IMR-90 (cell line): ENCODE measurements around the gene DDX41. TPM values are rescaled to one million over a fixed set of nuclear protein-coding genes. Genes with fewer than 3 reads are reported as not detected.

Experiments
- ATAC-seq: fragments of 200-7000 bp; cut with Tn5 transposase; 2 replicates; pipeline ENCODE4 v1.9.1; 2020; ENCODE audit warnings: low read depth, mild to moderate bottlenecking, moderate library complexity
- BruUV-seq: library from RNA; stranded (reverse); fragments of 400-500 nt; replicated peaks from 2 replicates; lab custom pipeline; 2021; lab: Mats Ljungman, UMichigan
- CTCF ChIA-PET: fragments of 300-600 bp; formaldehyde crosslinking; extraction: SDS; loops from one replicate; lab custom pipeline; 2021; ENCODE audit warnings: antibody characterized with exemption; lab: Yijun Ruan, JAX
- POLR2A ChIA-PET: fragments of 300-600 bp; sonication (Branson Sonifier 250); formaldehyde crosslinking; loops from one replicate; lab custom pipeline; 2022; ENCODE audit warnings: antibody characterized with exemption; ENCODE audit not compliant: unreplicated experiment; lab: Charles Lee
- DNase-seq: peaks from one replicate; pipeline ENCODE4 v3.0.0; 2013
- H2AFZ ChIP-seq: replicated peaks from 2 replicates; pipeline ENCODE3; 2013; ENCODE audit warnings: low read length, mild to moderate bottlenecking; ENCODE audit not compliant: poor library complexity
- H2AK5ac ChIP-seq: 2 replicates; pipeline ENCODE4 v1.6.1; 2013; ENCODE audit warnings: low read depth, low read length, inconsistent platforms
- H2AK9ac ChIP-seq: replicated peaks from 2 replicates; pipeline ENCODE3; 2013; ENCODE audit warnings: mild to moderate bottlenecking, low read depth, low read length, moderate library complexity; ENCODE audit not compliant: poor library complexity
- H2BK120ac ChIP-seq: 2 replicates; pipeline ENCODE4 v1.6.1; 2013; ENCODE audit warnings: low read depth, low read length, inconsistent platforms
- H2BK15ac ChIP-seq: 3 replicates; pipeline ENCODE4 v1.6.1; 2013; ENCODE audit warnings: low read depth, low read length, inconsistent platforms
- H2BK20ac ChIP-seq: 2 replicates; pipeline ENCODE4 v1.6.1; 2013; ENCODE audit warnings: low read depth, mild to moderate bottlenecking, inconsistent platforms, low read length, moderate library complexity
- H2BK5ac ChIP-seq: 2 replicates; pipeline ENCODE4 v1.6.1; 2013; ENCODE audit warnings: mild to moderate bottlenecking, low read depth, low read length, inconsistent platforms; ENCODE audit not compliant: poor library complexity, severe bottlenecking
- H3K14ac ChIP-seq: replicated peaks from 2 replicates; pipeline ENCODE4 v1.6.1; 2013; ENCODE audit warnings: low read depth, low read length, inconsistent platforms
- H3K18ac ChIP-seq: 2 replicates; pipeline ENCODE4 v1.6.1; 2013; ENCODE audit warnings: low read depth, low read length, control low read depth
- H3K23ac ChIP-seq: 2 replicates; pipeline ENCODE4 v1.6.1; 2013; ENCODE audit warnings: low read depth, low read length, inconsistent platforms
- H3K27ac ChIP-seq: 2 replicates; pipeline ENCODE4 v1.5.1; 2013; ENCODE audit warnings: mild to moderate bottlenecking, control low read depth, low read length; ENCODE audit not compliant: insufficient read depth
- H3K27me3 ChIP-seq: 2 replicates; pipeline ENCODE4 v1.6.1; 2013; ENCODE audit warnings: low read length; ENCODE audit not compliant: control insufficient read depth, insufficient read depth
- H3K36me3 ChIP-seq: 2 replicates; pipeline ENCODE4 v1.6.1; 2013; ENCODE audit warnings: low read length, mixed read lengths; ENCODE audit not compliant: control insufficient read depth, insufficient read depth
- H3K4ac ChIP-seq: 2 replicates; pipeline ENCODE4 v1.6.1; 2013; ENCODE audit warnings: low read depth, low read length, inconsistent platforms
- H3K4me1 ChIP-seq: 2 replicates; pipeline ENCODE4 v1.6.1; 2013; ENCODE audit warnings: low read length, mixed read lengths; ENCODE audit not compliant: control insufficient read depth, insufficient read depth
- H3K4me2 ChIP-seq: 2 replicates; pipeline ENCODE4 v1.6.1; 2013; ENCODE audit warnings: low read depth, mild to moderate bottlenecking, control low read depth, low read length, moderate library complexity
- H3K4me3 ChIP-seq: 2 replicates; pipeline ENCODE4 v1.5.1; 2013; ENCODE audit warnings: low read depth, mild to moderate bottlenecking, control low read depth, low read length, moderate library complexity; ENCODE audit not compliant: insufficient read depth
- H3K56ac ChIP-seq: 2 replicates; pipeline ENCODE4 v1.6.1; 2013; ENCODE audit warnings: low read length, inconsistent platforms; ENCODE audit not compliant: insufficient read depth; ENCODE audit errors: extremely low read depth
- H3K79me1 ChIP-seq, 2 experiments: 2 replicates each; pipeline ENCODE4 v1.6.1; 2013; ENCODE audit warnings: low read length in 2 of 2, inconsistent platforms in 1 of 2, low read depth in 1 of 2
- H3K9ac ChIP-seq: 2 replicates; pipeline ENCODE4 v1.6.1; 2013; ENCODE audit warnings: low read depth, low read length, control low read depth
- H3K9me1 ChIP-seq: 2 replicates; pipeline ENCODE4 v1.6.1; 2013; ENCODE audit warnings: low read length, inconsistent platforms; ENCODE audit not compliant: insufficient read depth
- H3K9me3 ChIP-seq: 2 replicates; pipeline ENCODE4 v1.6.1; 2013; ENCODE audit warnings: low read length; ENCODE audit not compliant: control insufficient read depth, insufficient read depth
- H4K20me1 ChIP-seq: 2 replicates; pipeline ENCODE4 v1.6.1; 2013; ENCODE audit warnings: low read length, inconsistent platforms; ENCODE audit not compliant: insufficient read depth
- H4K5ac ChIP-seq: 2 replicates; pipeline ENCODE4 v1.6.1; 2013; ENCODE audit warnings: mild to moderate bottlenecking, low read depth, low read length, control low read depth
- H4K8ac ChIP-seq, 2 experiments: 2 replicates each; pipeline ENCODE4 v1.6.1; 2013; ENCODE audit warnings: low read depth in 2 of 2, low read length in 2 of 2, control low read depth in 1 of 2, inconsistent platforms in 1 of 2
- H4K91ac ChIP-seq: 2 replicates; pipeline ENCODE4 v1.6.1; 2013; ENCODE audit warnings: low read depth, low read length, inconsistent platforms; ENCODE audit not compliant: insufficient read depth
- MAFK ChIP-seq: IDR thresholded peaks from 2 replicates; pipeline ENCODE4 v1.6.1; 2012; ENCODE audit warnings: low read depth, low read length, improper control_type of control experiment
- MXI1 ChIP-seq: IDR thresholded peaks from 2 replicates; pipeline ENCODE4 v1.6.1; 2012; ENCODE audit warnings: low read depth, mild to moderate bottlenecking, low read length, moderate library complexity, borderline replicate concordance
- NFE2L2 ChIP-seq: fragments of 150-350 bp; IDR thresholded peaks from 2 replicates; pipeline ENCODE4 v1.6.1; 2016; ENCODE audit warnings: low read depth, mild to moderate bottlenecking, low read length
- POLR2A ChIP-seq: IDR thresholded peaks from 2 replicates; pipeline ENCODE4 v1.6.1; 2012; ENCODE audit warnings: mild to moderate bottlenecking, low read depth, low read length
- WGBS, 2 experiments: methylation state at CpG; one replicate each; pipeline versions ENCODE4 v1.1.5 to v1.1.7; 2013; ENCODE audit warnings: missing lambda C conversion rate in 2 of 2; ENCODE audit not compliant: insufficient read length in 1 of 2; ENCODE audit errors: extremely low coverage in 2 of 2; 5-methylcytosine and 5-hydroxymethylcytosine counted together
- dilution Hi-C: fragments of 300-500 bp; cut with HindIII; formaldehyde crosslinking; loops from one replicate; pipeline ENCODE4 v1.14.3; 2018; ENCODE audit warnings: low sequenced_read_pairs; ENCODE audit not compliant: unreplicated experiment
- in situ Hi-C: fragments of 300-500 bp; cut with MboI; formaldehyde crosslinking; loops from 3 replicates; pipeline ENCODE4 v1.14.3; 2019; ENCODE audit warnings: low sequenced_read_pairs, inconsistent platforms, mixed read lengths
- intact Hi-C: fragments of 100-400 bp; cut with micrococcal nuclease; formaldehyde crosslinking; loops from 2 replicates; pipeline ENCODE4 v1.10.0; 2022
- polyA plus RNA-seq, 3 experiments: library from polyadenylated mRNA; depleted of rRNA; stranded (reverse); fragments of >200 nt; gene quantifications; 2 replicates each; pipeline ENCODE4 v1.2.3, GENCODE V29; 2012; ENCODE audit warnings: low replicate concordance in 1 of 3
- total RNA-seq: library from RNA; depleted of rRNA; stranded (reverse); fragments of >200 nt; gene quantifications from 2 replicates; pipeline ENCODE4 v1.2.3, GENCODE V29; 2012
- TF ChIP-seq, protein P1 (sequence below): fragments of 150-350 bp; IDR thresholded peaks from 2 replicates; pipeline ENCODE4 v1.6.1; 2016; ENCODE audit warnings: low read depth, mild to moderate bottlenecking, low read length, moderate library complexity, borderline replicate concordance
- TF ChIP-seq, protein P2 (sequence below): fragments of 150-350 bp; IDR thresholded peaks from 2 replicates; pipeline ENCODE4 v1.6.1; 2017; ENCODE audit warnings: mild to moderate bottlenecking, antibody characterized with exemption, low read length, low read depth

Gene DDX41
- total and polyA plus RNA-seq, 2 of the 4 experiments (the other 2 are of a cell fraction) = 130 to 170 TPM

DNA sequence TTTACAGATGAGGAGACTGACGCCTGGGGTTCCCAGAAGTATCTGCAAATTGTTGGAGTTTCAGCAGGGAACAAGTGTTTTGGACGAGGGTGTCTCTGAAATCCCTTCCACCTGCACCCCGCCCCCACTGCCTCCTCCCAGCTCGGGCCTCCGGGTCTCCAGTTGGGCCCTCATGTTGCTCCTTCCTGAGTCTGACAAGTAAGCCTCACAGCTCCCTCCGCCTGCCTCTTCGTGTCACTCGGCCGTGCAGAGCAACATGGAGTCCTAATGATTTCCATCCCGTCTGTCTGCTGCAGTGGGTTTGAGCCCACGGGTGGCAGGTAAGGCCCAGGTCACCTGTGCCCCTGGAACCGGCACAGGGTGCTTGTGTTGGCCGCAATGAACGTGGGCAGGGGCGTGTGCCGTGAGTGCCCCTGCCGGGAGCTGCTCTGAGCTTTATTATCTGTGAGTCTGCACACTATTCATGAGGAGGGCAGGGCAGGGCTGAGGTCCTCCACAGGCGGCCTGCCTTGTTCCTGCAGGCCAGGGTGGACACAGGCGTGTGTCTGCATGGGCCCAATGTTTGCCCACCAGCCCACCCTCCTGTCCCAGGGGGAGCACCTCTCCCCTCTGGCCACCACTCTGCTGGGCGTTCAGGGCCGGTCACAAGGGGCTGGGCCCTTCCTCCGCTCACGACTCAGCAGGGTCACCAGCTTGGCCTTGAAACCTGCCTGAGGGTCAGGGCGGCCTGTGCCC, 13.2 kb downstream of the DDX41 start:
- Histone ChIP-seq H3K79me1 (peaks cover 2 to 7% of the 10 kb centered on the region in 2 experiments; a peak in 2 of 4 replicates), H4K20me1 (no peaks in the 10 kb centered on the region), H3K9me1 (peaks cover 3% of the 10 kb centered on the region; the same call in 1 of the 2 replicates), H3K4me1 (peaks cover 10% of the 10 kb centered on the region; the same call in 1 of the 2 replicates), H3K4ac (no peak overlapping the region), H2BK15ac (no peak overlapping the region), H4K91ac (no peak overlapping the region), H3K4me2 (no peak overlapping the region), H3K18ac (no peak overlapping the region), H3K23ac (no peak overlapping the region), H2AK5ac (no peak overlapping the region), H3K9me3 (no peaks in the 10 kb centered on the region), H2BK120ac (no peak overlapping the region), H3K56ac (no peak overlapping the region), H2AFZ (no peak overlapping the region), H3K9ac (no peak overlapping the region), H4K8ac (no peak overlapping the region), H3K14ac (no peak overlapping the region), H3K27me3 (no peaks in the 10 kb centered on the region), H3K27ac (no peak overlapping the region), H3K36me3 (peaks cover 6% of the 10 kb centered on the region), H2AK9ac (no peak overlapping the region), H2BK5ac (no peak overlapping the region), H3K4me3 (no peak overlapping the region), H4K5ac (no peak overlapping the region), H2BK20ac (no peak overlapping the region)
- ATAC-seq = no peak
- TF ChIP-seq, protein P1, sequence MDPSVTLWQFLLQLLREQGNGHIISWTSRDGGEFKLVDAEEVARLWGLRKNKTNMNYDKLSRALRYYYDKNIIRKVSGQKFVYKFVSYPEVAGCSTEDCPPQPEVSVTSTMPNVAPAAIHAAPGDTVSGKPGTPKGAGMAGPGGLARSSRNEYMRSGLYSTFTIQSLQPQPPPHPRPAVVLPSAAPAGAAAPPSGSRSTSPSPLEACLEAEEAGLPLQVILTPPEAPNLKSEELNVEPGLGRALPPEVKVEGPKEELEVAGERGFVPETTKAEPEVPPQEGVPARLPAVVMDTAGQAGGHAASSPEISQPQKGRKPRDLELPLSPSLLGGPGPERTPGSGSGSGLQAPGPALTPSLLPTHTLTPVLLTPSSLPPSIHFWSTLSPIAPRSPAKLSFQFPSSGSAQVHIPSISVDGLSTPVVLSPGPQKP = no peak
- no peak for TF ChIP-seq MXI1
- no peak for TF ChIP-seq NFE2L2
- no peak for TF ChIP-seq MAFK
- TF ChIP-seq, protein P2, sequence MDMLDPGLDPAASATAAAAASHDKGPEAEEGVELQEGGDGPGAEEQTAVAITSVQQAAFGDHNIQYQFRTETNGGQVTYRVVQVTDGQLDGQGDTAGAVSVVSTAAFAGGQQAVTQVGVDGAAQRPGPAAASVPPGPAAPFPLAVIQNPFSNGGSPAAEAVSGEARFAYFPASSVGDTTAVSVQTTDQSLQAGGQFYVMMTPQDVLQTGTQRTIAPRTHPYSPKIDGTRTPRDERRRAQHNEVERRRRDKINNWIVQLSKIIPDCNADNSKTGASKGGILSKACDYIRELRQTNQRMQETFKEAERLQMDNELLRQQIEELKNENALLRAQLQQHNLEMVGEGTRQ = no peak
- no peak for TF ChIP-seq POLR2A
- intact Hi-C loops = no loop called here
- no peak for DNase-seq
- dilution Hi-C loops = no loop called here
- POLR2A ChIA-PET = no interaction called here
- in situ Hi-C loops = no loop called here
- BruUV-seq = no TSS peak
- WGBS, 2 experiments = 92% methylated on average over 13 of the region's 24 CpGs; no CpG with 5 or more reads in 1 of the 2 experiments
- CTCF ChIA-PET = interaction anchor here (0.8 kb wide), 1 partner anchor 99 kb away, joined by 4 read pairs; no protein-coding TSS in a partner anchor
